ENCODE measurements around the gene CREBZF.

The CREBZF gene

DNA sequence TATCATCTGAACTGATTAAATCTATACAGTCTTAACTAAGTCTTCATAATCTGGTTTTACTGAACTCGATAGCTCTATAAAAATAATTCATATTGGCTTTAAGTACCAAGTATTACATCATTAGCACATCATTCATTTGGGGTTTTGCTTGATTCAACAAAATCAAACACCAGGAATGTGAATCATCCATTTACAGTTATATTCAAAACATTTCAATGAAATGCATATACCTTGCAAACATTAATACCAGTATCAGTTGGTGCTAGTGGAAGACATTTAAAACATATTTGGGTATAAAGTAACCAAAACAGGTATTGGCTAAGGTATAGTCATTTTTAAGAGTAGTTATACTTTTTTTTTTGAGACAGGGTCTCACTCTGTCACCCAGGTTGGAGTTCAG is 33.3 kb upstream of the CREBZF start:
- ChIA-PET POLR2A (no interaction called here), CTCF (no interaction called here)
- no peak overlapping the region for H3K4me3 ChIP-seq (ENCODE audit: low read depth, low read length)
- TF ChIP-seq ZNF433 (tag by site-specific recombination; IDR thresholded peaks at IDR 0.05; ENCODE audit: low read depth) (no peak), ZSCAN23 (tag by site-specific recombination; IDR thresholded peaks at IDR 0.05) (no peak), ZNF792 (tag by site-specific recombination; IDR thresholded peaks at IDR 0.05) (no peak), ZNF223 (tag by site-specific recombination; IDR thresholded peaks at IDR 0.05) (no peak), ZNF776 (tag by site-specific recombination; IDR thresholded peaks at IDR 0.05; ENCODE audit: borderline replicate concordance) (no peak), ZNF324 (tag by site-specific recombination; IDR thresholded peaks at IDR 0.05) (no peak), ZNF302 (tag by site-specific recombination; IDR thresholded peaks at IDR 0.05; ENCODE audit: low read depth) (no peak), ZNF138 (tag by site-specific recombination; IDR thresholded peaks at IDR 0.05; ENCODE audit: borderline replicate concordance) (no peak), ZNF24 (tag by site-specific recombination; IDR thresholded peaks at IDR 0.05) (no peak), ZNF830 (tag by site-specific recombination; IDR thresholded peaks at IDR 0.05; ENCODE audit: low read depth) (no peak), WT1 (tag by site-specific recombination; IDR thresholded peaks at IDR 0.05) (no peak), ZNF677 (tag by site-specific recombination; IDR thresholded peaks at IDR 0.05) (no peak)
- TF ChIP-seq, protein P1, sequence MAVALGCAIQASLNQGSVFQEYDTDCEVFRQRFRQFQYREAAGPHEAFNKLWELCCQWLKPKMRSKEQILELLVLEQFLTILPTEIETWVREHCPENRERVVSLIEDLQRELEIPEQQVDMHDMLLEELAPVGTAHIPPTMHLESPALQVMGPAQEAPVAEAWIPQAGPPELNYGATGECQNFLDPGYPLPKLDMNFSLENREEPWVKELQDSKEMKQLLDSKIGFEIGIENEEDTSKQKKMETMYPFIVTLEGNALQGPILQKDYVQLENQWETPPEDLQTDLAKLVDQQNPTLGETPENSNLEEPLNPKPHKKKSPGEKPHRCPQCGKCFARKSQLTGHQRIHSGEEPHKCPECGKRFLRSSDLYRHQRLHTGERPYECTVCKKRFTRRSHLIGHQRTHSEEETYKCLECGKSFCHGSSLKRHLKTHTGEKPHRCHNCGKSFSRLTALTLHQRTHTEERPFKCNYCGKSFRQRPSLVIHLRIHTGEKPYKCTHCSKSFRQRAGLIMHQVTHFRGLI (tag by site-specific recombination; IDR thresholded peaks at IDR 0.05): no peak
- TF ChIP-seq, protein P2, sequence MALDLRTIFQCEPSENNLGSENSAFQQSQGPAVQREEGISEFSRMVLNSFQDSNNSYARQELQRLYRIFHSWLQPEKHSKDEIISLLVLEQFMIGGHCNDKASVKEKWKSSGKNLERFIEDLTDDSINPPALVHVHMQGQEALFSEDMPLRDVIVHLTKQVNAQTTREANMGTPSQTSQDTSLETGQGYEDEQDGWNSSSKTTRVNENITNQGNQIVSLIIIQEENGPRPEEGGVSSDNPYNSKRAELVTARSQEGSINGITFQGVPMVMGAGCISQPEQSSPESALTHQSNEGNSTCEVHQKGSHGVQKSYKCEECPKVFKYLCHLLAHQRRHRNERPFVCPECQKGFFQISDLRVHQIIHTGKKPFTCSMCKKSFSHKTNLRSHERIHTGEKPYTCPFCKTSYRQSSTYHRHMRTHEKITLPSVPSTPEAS (tag by site-specific recombination; IDR thresholded peaks at IDR 0.05): no peak
- TF ChIP-seq, protein P3, sequence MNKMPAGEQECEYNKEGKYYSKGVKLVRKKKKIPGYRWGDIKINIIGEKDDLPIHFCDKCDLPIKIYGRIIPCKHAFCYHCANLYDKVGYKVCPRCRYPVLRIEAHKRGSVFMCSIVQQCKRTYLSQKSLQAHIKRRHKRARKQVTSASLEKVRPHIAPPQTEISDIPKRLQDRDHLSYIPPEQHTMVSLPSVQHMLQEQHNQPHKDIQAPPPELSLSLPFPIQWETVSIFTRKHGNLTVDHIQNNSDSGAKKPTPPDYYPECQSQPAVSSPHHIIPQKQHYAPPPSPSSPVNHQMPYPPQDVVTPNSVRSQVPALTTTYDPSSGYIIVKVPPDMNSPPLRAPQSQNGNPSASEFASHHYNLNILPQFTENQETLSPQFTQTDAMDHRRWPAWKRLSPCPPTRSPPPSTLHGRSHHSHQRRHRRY (tag by site-specific recombination; IDR thresholded peaks at IDR 0.05): no peak
- TF ChIP-seq, protein P4, sequence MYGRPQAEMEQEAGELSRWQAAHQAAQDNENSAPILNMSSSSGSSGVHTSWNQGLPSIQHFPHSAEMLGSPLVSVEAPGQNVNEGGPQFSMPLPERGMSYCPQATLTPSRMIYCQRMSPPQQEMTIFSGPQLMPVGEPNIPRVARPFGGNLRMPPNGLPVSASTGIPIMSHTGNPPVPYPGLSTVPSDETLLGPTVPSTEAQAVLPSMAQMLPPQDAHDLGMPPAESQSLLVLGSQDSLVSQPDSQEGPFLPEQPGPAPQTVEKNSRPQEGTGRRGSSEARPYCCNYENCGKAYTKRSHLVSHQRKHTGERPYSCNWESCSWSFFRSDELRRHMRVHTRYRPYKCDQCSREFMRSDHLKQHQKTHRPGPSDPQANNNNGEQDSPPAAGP (tag by site-specific recombination; IDR thresholded peaks at IDR 0.05): no peak
- TF ChIP-seq, protein P5, sequence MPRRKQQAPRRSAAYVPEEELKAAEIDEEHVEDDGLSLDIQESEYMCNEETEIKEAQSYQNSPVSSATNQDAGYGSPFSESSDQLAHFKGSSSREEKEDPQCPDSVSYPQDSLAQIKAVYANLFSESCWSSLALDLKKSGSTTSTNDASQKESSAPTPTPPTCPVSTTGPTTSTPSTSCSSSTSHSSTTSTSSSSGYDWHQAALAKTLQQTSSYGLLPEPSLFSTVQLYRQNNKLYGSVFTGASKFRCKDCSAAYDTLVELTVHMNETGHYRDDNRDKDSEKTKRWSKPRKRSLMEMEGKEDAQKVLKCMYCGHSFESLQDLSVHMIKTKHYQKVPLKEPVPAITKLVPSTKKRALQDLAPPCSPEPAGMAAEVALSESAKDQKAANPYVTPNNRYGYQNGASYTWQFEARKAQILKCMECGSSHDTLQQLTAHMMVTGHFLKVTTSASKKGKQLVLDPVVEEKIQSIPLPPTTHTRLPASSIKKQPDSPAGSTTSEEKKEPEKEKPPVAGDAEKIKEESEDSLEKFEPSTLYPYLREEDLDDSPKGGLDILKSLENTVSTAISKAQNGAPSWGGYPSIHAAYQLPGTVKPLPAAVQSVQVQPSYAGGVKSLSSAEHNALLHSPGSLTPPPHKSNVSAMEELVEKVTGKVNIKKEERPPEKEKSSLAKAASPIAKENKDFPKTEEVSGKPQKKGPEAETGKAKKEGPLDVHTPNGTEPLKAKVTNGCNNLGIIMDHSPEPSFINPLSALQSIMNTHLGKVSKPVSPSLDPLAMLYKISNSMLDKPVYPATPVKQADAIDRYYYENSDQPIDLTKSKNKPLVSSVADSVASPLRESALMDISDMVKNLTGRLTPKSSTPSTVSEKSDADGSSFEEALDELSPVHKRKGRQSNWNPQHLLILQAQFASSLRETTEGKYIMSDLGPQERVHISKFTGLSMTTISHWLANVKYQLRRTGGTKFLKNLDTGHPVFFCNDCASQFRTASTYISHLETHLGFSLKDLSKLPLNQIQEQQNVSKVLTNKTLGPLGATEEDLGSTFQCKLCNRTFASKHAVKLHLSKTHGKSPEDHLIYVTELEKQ (tag by site-specific recombination; IDR thresholded peaks at IDR 0.05; ENCODE audit: borderline replicate concordance): no peak
- TF ChIP-seq, protein P6, sequence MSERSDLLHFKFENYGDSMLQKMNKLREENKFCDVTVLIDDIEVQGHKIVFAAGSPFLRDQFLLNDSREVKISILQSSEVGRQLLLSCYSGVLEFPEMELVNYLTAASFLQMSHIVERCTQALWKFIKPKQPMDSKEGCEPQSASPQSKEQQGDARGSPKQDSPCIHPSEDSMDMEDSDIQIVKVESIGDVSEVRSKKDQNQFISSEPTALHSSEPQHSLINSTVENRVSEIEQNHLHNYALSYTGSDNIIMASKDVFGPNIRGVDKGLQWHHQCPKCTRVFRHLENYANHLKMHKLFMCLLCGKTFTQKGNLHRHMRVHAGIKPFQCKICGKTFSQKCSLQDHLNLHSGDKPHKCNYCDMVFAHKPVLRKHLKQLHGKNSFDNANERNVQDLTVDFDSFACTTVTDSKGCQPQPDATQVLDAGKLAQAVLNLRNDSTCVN (tag by site-specific recombination; optimal IDR thresholded peaks at IDR 0.05): no peak
- TF ChIP-seq, protein P7, sequence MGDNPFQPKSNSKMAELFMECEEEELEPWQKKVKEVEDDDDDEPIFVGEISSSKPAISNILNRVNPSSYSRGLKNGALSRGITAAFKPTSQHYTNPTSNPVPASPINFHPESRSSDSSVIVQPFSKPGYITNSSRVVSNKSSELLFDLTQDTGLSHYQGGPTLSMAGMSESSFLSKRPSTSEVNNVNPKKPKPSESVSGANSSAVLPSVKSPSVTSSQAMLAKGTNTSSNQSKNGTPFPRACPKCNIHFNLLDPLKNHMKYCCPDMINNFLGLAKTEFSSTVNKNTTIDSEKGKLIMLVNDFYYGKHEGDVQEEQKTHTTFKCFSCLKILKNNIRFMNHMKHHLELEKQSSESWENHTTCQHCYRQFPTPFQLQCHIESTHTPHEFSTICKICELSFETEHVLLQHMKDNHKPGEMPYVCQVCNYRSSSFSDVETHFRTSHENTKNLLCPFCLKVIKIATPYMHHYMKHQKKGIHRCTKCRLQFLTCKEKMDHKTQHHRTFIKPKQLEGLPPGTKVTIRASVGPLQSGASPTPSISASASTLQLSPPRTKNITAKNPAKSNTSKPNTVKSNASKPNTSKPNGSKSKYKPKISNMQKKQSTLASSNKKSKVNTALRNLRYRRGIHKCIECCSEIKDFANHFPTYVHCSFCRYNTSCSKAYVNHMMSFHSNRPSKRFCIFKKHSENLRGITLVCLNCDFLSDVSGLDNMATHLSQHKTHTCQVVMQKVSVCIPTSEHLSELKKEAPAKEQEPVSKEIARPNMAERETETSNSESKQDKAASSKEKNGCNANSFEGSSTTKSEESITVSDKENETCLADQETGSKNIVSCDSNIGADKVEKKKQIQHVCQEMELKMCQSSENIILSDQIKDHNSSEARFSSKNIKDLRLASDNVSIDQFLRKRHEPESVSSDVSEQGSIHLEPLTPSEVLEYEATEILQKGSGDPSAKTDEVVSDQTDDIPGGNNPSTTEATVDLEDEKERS (tag by site-specific recombination; IDR thresholded peaks at IDR 0.05): no peak
- TF ChIP-seq, protein P8, sequence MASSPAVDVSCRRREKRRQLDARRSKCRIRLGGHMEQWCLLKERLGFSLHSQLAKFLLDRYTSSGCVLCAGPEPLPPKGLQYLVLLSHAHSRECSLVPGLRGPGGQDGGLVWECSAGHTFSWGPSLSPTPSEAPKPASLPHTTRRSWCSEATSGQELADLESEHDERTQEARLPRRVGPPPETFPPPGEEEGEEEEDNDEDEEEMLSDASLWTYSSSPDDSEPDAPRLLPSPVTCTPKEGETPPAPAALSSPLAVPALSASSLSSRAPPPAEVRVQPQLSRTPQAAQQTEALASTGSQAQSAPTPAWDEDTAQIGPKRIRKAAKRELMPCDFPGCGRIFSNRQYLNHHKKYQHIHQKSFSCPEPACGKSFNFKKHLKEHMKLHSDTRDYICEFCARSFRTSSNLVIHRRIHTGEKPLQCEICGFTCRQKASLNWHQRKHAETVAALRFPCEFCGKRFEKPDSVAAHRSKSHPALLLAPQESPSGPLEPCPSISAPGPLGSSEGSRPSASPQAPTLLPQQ (tag by site-specific recombination; IDR thresholded peaks at IDR 0.05): no peak
- no peaks in the 10 kb centered on the region for H3K36me3 ChIP-seq (ENCODE audit: control insufficient read depth in 2 of 2, insufficient read depth in 1 of 2, low read length in 2 of 2)
- no peaks in the 10 kb centered on the region for H3K9me3 ChIP-seq (ENCODE audit: control insufficient read depth, insufficient read depth, low read depth, low read length)
- no peaks in the 10 kb centered on the region for H3K4me1 ChIP-seq (ENCODE audit: control insufficient read depth, insufficient read depth, low read length)
- H3K27ac ChIP-seq (ENCODE audit: extremely low read depth, low read depth, low read length): no peak overlapping the region

All from HEK293 (cell line).